ENCODE data around the gene SPRY4. TPM values are rescaled to one million over a fixed set of nuclear protein-coding genes. Genes with fewer than 3 reads are reported as not detected.

The SPRY4 gene
- total and polyA plus RNA-seq, 2 of the 13 experiments (the other 11 are each of a cell fraction or from before 2014, with no cell fraction given): 8.9 to 17.8 TPM

DNA sequence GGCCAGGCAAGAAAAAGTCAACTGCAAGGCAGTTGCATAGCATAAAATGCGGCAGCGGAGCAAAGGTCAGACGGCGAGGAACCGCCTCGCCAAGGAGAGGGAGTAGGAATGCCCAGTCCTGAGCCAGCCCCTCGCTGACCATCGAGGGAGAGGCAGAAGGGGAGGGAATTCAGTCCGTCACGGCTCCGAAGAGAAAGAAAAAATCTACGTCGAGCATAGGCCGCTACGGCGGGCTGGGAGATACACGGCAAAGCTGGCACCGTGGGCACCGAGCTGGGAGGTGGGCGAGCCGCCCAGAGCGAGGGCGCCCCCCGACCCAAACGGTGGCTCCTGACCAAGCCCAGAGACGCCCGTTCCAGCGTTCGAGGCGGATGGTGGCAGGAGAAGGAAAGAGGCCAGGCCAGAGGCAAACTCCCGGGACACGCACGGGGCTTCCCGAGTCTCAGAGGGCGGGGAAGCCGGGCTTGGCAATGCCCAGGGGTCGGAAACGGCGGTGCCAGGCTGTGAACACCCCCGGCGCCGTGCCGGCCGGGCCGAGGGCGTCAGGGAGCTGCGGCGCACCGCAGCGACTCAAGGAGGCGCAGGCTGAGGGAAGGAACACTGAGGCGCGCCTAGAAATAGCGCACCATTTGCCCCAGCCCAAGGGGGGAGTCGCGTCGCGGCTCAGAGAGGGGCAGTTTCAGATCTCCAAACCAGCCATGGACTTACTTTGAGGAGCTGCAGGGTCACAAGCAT is 518 bp downstream of the SPRY4 start (continued):
- TF ChIP-seq, protein P1, sequence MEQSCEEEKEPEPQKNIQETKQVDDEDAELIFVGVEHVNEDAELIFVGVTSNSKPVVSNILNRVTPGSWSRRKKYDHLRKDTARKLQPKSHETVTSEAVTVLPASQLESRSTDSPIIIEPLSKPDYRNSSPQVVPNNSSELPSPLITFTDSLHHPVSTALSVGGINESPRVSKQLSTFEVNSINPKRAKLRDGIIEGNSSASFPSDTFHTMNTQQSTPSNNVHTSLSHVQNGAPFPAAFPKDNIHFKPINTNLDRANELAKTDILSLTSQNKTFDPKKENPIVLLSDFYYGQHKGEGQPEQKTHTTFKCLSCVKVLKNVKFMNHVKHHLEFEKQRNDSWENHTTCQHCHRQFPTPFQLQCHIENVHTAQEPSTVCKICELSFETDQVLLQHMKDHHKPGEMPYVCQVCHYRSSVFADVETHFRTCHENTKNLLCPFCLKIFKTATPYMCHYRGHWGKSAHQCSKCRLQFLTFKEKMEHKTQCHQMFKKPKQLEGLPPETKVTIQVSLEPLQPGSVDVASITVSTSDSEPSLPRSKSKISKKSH (CRISPR knock-in tag; IDR thresholded peaks at IDR 0.05; ENCODE audit: borderline replicate concordance): peak; percentile 32; the same call in 1 of the 2 replicates
- TF ChIP-seq HOXA3 (CRISPR knock-in tag; IDR thresholded peaks at IDR 0.05) (0 out of 2 replicates have a peak, but pooled peaks have one; percentile 6), ZNF253 (CRISPR knock-in tag; IDR thresholded peaks at IDR 0.05; ENCODE audit: borderline replicate concordance) (no peak), NCOA1 (CRISPR knock-in tag; IDR thresholded peaks at IDR 0.05) (no peak), TRIM24 (CRISPR knock-in tag; IDR thresholded peaks at IDR 0.05) (no peak), SNAPC5 (CRISPR knock-in tag; IDR thresholded peaks at IDR 0.05; ENCODE audit: borderline replicate concordance) (0 out of 2 replicates have a peak, but pooled peaks have one; percentile 5), ZC3H13 (CRISPR knock-in tag; IDR thresholded peaks at IDR 0.05) (peak; percentile 72; the same call in 1 of the 2 replicates), ZMYM4 (CRISPR knock-in tag; IDR thresholded peaks at IDR 0.05) (no peak), ZFAT (CRISPR knock-in tag; conservative IDR thresholded peaks at IDR 0.05) (0 out of 2 replicates have a peak, but pooled peaks have one; percentile 33), ZNF501 (CRISPR knock-in tag; IDR thresholded peaks at IDR 0.05) (peak; percentile 32; the same call in 1 of the 2 replicates), AHDC1 (CRISPR knock-in tag; IDR thresholded peaks at IDR 0.05; ENCODE audit: borderline replicate concordance) (no peak), SP2 (CRISPR knock-in tag; IDR thresholded peaks at IDR 0.05) (0 out of 2 replicates have a peak, but pooled peaks have one; percentile 11), ZNF414 (CRISPR knock-in tag; IDR thresholded peaks at IDR 0.05) (peak; percentile 58; the same call in 1 of the 2 replicates), ZKSCAN1 (IDR thresholded peaks at IDR 0.05; ENCODE audit: low read length) (no peak), ATAD3A (CRISPR knock-in tag; IDR thresholded peaks at IDR 0.05) (no peak), ZNF331 (CRISPR knock-in tag; IDR thresholded peaks at IDR 0.05) (0 out of 2 replicates have a peak, but pooled peaks have one; percentile 17)
- TF ChIP-seq, protein P2, sequence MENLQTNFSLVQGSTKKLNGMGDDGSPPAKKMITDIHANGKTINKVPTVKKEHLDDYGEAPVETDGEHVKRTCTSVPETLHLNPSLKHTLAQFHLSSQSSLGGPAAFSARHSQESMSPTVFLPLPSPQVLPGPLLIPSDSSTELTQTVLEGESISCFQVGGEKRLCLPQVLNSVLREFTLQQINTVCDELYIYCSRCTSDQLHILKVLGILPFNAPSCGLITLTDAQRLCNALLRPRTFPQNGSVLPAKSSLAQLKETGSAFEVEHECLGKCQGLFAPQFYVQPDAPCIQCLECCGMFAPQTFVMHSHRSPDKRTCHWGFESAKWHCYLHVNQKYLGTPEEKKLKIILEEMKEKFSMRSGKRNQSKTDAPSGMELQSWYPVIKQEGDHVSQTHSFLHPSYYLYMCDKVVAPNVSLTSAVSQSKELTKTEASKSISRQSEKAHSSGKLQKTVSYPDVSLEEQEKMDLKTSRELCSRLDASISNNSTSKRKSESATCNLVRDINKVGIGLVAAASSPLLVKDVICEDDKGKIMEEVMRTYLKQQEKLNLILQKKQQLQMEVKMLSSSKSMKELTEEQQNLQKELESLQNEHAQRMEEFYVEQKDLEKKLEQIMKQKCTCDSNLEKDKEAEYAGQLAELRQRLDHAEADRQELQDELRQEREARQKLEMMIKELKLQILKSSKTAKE (CRISPR knock-in tag; IDR thresholded peaks at IDR 0.05; ENCODE audit: borderline replicate concordance): peak; percentile 31; the same call in 1 of the 2 replicates

Data from HepG2 (cell line).